Islet of Langerhans (tissue), 1 donor: ENCODE results near the gene NOTCH2NLA.
"Not testable (repeated sequence)": the region's sequence is repeated elsewhere in the genome, so short reads cannot be mapped to it uniquely, and the experiment has no call there.

ENCODE experiments used
- FAIRE-seq: peaks from one replicate; lab custom pipeline; 2011; peaks lifted over from hg19 to GRCh38; lab: Jason Lieb, UNC

Gene NOTCH2NLA

GRCh38 chr1:146228710-146229477 lies at the start of gene NOTCH2NLA:
NOTCH2NLA (minus strand) TSS chr1:146229021; CDS start chr1:146189337, 39,684 bp downstream.
- FAIRE-seq = not testable (repeated sequence)

- FAIRE-seq = not testable (repeated sequence)
Measured at GRCh38 chr1:146278346-146278745, 49.5 kb upstream of the NOTCH2NLA start.

DNA sequence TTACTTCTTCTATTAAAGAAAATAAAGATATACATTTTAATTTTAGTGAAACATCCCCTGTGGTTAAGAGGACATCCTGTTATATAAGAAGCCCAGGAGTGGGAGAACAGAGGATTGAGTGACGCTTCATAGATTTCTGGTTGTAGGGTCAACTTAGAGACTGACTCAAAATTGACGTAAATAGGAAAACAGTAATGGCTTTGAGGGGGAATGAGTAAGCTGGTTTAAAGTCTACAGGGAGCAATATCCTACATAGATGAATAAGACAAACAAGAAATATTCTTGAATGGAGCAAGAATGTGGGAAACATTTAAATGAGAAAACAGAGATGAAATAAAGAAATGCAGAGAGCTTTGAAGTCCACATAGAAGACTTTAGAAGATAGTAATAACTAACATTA lies 48.3 kb upstream of the NOTCH2NLA start:
- FAIRE-seq = not testable (repeated sequence)

DNA sequence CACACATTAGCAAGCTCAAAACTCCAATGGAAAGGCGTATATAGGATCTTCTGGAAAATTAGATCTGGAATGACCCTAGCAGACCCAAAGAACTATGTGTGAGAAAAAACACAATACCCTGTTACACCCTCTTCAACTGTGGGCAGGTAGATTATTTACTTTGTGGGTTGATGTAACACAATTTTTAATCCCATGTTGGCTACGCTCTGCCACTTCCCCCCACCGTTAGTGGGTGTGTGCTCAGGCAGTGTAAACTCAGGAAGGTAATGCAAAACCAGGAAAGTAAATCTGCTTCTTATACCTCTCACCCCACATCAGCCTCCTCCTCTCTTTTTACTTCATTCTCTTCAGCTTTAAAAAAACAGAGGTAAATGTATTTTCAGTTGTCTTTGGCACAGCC lies 45.3 kb upstream of the NOTCH2NLA start:
- FAIRE-seq = not testable (repeated sequence)

- not testable (repeated sequence) for FAIRE-seq
Measured at GRCh38 chr1:146273194-146273593, 44.4 kb upstream of the NOTCH2NLA start.

DNA sequence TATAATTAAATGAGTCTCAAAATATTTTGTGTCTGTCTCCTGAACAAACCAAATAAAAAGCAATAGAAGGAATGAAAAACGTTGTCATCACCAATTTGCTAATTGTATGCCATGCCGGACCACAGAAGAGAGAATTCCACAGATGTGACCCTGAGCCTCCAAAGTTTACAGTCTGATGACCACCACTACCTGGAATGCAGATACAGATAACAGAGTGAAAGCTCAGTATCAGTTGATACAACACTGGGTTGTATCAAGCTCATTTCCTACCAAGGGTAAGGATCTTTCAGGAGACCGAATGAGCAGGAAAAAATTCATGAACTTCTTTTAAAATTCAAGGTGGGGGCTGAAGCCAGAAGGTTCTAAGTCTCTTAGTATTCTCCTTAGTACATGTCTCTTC lies 43.9 kb upstream of the NOTCH2NLA start:
- FAIRE-seq = not testable (repeated sequence)

DNA sequence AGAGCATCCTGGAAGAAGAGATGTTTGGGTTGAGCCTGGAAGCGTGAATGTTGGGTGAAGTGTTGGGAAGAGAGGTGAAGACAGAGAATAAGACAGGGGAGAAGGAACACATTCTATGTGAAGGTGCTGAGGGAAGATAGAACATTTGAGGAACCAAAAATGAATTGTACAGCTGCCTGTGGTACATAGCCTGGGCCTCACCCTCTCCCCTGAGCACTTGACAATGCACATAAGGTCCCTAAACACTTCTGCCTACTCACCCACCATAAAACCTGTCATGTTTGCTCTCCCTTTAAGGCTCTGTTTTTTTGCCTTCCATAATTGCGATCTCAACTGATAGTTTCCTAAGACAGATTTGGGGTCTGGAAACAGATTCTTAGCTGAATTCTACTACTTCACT lies 43.2 kb upstream of the NOTCH2NLA start:
- not testable (repeated sequence) for FAIRE-seq

DNA sequence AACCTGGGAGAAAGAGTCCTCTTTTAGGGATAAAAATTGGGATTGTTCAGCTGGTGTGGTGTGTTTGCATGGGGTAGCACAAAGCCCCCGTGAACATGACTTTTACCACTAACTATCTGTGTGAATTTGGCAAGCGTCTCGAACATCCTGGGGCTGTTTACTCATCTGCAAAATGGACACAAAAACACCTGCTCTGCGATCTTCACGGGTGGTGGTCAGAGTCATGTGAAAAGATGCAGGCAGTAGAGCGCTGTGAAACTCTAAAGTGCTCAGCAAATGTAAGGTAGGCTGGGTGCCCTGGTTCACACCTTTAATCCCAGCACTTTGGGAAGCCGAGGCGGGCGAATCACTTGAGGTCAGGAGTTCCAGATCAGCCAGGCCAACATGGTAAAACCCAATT lies 41.3 kb upstream of the NOTCH2NLA start:
- FAIRE-seq = not testable (repeated sequence)

- not testable (repeated sequence) for FAIRE-seq
Measured at GRCh38 chr1:146266179-146266748, 37.4 kb upstream of the NOTCH2NLA start.

GRCh38 chr1:146264761-146265160 lies 35.9 kb upstream of the NOTCH2NLA start:
- not testable (repeated sequence) for FAIRE-seq

GRCh38 chr1:146260006-146260730 lies 31.3 kb upstream of the NOTCH2NLA start:
- FAIRE-seq = not testable (repeated sequence)

- not testable (repeated sequence) for FAIRE-seq
Measured at GRCh38 chr1:146257992-146258552, 29.3 kb upstream of the NOTCH2NLA start.

DNA sequence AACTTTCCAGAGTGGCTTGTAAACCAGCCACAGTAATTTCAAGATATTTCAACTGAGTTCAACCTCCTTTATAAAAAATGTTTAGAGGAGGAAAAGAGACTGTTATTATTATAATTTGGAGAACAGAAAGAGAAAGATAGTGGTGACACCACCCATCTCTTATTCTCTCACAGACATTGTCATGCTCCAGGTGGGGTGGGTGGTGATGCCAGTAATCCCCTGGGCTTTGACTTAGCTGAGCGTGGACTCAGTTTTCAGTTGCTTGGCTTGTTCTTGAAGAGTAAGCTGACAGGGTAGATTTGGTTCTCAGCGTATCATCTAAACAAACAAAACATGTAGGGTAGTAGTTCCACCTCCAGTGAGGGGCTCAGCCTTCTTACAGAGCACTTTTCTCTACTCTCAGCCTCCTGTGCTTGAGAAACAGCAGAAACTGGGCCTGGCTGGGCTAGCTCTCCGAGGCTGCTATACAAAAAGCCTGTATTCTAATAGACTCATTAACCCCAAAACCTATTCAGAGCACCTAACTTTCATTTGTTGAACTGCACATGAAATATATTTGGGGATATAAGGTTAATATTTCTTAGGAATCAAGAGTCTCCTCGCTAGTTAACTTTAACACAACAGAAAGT lies 25.9 kb upstream of the NOTCH2NLA start:
- FAIRE-seq = not testable (repeated sequence)

- FAIRE-seq = not testable (repeated sequence)
Measured at GRCh38 chr1:146253249-146253855, 24.5 kb upstream of the NOTCH2NLA start.

- not testable (repeated sequence) for FAIRE-seq
Measured at GRCh38 chr1:146251523-146251922, 22.7 kb upstream of the NOTCH2NLA start.

DNA sequence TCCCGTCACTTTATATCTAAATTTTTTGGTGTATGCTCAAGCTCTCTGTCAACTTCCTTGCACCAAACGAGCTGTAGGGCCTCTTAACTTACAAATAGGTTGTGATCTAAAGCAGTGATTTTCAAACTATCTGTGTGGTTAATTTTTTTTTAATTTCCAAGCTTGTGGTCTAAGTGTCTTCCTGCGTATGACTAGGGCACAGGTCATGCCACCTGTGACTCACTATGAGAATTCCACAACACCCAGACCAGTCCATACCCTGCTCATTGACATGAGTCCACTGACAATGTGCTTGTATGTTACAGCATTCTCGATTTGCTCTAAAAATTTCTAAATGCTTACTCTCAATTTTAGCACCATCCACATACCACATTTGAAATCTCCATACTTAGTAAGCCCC lies 19.8 kb upstream of the NOTCH2NLA start:
- not testable (repeated sequence) for FAIRE-seq

DNA sequence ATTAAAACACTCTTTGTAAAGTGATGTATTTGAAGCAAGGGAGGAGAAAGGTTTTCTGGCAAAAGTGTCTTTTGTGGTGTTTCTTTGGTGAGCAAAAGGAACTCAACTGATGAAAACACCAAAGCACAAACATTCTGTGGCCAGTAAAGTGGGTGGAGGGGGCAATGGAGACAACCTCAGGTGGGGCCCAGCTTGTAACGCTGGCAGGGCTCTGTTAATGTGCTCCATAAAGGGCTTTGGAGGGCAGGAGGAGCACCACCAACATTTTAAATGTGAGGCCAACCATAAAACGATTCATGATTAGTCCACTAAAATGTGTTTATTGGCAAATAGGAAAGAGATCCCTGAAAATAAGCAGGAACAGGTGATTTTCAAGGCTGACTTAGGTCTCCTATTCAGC lies 7.8 kb upstream of the NOTCH2NLA start:
- FAIRE-seq = not testable (repeated sequence)

GRCh38 chr1:146236026-146236601 lies 7.3 kb upstream of the NOTCH2NLA start:
- FAIRE-seq = not testable (repeated sequence)

DNA sequence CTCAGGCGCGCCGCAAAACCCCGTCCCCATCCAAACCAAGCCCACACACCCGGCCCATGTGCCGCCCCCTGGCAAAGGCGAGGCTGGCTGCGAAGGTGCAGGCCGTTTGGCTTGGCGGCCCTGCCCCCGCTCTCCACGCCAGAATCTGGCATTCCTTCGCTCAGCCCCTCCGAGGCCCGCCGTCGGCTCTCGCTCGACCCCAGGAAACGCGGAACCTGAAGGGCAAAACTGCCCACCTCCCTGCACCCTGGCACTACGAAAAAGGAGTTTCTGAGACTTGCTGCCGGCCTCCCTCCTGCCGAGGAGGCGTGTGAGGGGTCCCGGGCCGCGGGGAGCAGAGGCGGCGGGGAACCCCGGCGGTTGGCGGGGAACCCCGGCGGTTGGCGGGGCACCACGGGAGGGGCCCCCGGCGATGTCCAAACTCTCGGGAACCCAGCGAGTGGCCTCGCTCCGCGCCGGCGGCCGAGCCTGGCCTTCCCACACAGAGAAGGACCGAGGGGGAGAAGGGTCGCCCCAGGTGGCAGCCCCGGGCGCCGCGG lies 608 bp downstream of the NOTCH2NLA start:
- FAIRE-seq = not testable (repeated sequence)

GRCh38 chr1:146174531-146174930 lies 54.3 kb downstream of the NOTCH2NLA start:
- FAIRE-seq = not testable (repeated sequence)

DNA sequence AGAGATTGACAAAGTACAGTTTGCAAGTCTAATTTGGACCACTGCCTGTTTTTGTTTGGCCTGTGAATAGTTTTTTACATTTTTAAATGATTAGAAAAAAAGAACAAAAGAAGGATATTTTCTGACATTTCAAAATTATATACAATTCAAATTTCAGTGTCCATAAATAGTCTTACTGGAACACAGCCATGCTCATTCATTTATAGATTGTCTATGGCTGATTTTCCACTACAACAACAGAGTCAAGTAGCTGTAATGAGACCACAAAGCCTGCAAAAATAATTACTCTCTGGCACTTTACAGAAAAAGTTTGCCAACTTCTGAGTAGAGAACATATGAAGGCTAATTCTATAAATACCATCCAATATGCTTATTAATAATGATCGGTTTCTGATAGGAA lies 61.1 kb downstream of the NOTCH2NLA start:
- FAIRE-seq = not testable (repeated sequence)
